Measurements from ENCODE around the gene PIGR. TPM values are rescaled to one million over a fixed set of nuclear protein-coding genes. Genes with fewer than 3 reads are reported as not detected.

PIGR gene
- total and polyA plus RNA-seq, 9 of the 15 experiments (the other 6 are each of a cell fraction or from before 2014, with no cell fraction given): 0.01 to 1.5 (median 0.03) TPM; not detected in 4

DNA sequence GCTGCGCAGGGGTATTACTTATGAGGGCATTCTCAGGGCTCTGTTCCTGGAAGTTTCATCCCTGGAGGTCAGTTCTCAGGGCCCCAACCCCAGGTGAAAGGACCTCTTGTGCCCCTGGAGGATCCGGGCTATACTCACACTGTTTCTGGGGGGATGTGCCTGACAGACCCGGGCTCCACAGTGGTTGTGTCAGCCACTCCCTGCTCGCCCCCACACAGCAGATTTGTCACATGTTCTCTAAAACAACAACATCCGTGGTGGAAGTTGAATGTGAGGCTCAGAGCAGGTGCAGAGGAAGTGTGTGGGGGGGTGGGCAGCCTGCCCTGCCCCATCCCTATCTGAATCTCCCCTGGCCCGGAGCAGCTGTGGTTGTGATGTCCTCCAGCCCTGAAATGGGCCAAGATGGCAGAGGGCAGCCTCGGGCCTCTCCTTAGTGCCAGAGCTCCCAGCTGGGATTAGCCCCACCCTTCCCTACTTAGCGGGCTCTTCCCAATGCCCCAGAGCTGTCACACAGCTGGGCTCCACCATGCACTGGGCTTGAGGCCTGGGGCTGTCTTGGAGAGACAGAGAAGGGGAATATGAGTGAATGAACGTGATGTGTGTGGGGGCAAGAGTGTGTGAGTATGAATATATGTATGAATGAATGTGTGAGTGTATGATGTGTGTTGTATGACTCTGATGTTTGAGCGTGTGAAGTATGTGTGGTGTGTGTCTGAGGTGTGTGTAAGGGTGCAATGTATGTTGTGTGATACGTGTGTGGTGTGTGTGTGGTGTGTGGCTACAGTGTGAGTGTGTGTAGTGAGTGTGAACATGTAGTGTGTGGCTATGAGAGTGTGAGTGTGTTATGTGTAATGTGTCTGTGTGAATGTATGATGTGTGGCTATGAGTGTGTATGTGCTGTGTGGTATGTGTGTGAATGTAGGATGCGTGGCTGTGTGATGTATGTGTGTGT is 23.0 kb downstream of the PIGR start:
- Histone ChIP-seq H3K4me2 (ENCODE audit: insufficient read depth, low read length) (no peak overlapping the region), H3K9ac (ENCODE audit: insufficient read depth in 1 of 2, low read depth in 2 of 2, low read length in 2 of 2) (peak overlapping the region in 1 of 2 experiments; percentile 11; a peak in 1 of 4 replicates)
- in situ Hi-C loops (cut with MboI): loop anchor here (25.0 kb wide), 1 partner anchor 311 kb away; the partner anchor contains the start of gene EIF2D
- TF ChIP-seq, protein P1, sequence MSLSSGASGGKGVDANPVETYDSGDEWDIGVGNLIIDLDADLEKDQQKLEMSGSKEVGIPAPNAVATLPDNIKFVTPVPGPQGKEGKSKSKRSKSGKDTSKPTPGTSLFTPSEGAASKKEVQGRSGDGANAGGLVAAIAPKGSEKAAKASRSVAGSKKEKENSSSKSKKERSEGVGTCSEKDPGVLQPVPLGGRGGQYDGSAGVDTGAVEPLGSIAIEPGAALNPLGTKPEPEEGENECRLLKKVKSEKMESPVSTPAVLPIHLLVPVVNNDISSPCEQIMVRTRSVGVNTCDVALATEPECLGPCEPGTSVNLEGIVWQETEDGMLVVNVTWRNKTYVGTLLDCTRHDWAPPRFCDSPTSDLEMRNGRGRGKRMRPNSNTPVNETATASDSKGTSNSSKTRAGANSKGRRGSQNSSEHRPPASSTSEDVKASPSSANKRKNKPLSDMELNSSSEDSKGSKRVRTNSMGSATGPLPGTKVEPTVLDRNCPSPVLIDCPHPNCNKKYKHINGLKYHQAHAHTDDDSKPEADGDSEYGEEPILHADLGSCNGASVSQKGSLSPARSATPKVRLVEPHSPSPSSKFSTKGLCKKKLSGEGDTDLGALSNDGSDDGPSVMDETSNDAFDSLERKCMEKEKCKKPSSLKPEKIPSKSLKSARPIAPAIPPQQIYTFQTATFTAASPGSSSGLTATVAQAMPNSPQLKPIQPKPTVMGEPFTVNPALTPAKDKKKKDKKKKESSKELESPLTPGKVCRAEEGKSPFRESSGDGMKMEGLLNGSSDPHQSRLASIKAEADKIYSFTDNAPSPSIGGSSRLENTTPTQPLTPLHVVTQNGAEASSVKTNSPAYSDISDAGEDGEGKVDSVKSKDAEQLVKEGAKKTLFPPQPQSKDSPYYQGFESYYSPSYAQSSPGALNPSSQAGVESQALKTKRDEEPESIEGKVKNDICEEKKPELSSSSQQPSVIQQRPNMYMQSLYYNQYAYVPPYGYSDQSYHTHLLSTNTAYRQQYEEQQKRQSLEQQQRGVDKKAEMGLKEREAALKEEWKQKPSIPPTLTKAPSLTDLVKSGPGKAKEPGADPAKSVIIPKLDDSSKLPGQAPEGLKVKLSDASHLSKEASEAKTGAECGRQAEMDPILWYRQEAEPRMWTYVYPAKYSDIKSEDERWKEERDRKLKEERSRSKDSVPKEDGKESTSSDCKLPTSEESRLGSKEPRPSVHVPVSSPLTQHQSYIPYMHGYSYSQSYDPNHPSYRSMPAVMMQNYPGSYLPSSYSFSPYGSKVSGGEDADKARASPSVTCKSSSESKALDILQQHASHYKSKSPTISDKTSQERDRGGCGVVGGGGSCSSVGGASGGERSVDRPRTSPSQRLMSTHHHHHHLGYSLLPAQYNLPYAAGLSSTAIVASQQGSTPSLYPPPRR (CRISPR knock-in tag; IDR thresholded peaks at IDR 0.05; ENCODE audit: borderline replicate concordance): no peak
- TF ChIP-seq RUNX1 (IDR thresholded peaks at IDR 0.05; ENCODE audit: low read depth) (no peak), HDAC2 (IDR thresholded peaks at IDR 0.05) (no peak), NR2C1 (IDR thresholded peaks at IDR 0.05) (peak; percentile 26; the same call in 1 of the 2 replicates), NR2C1 (tag; IDR thresholded peaks at IDR 0.05) (no peak), STAG1 (CRISPR knock-in tag; IDR thresholded peaks at IDR 0.05; ENCODE audit: borderline replicate concordance) (no peak), FOXM1 (IDR thresholded peaks at IDR 0.05; ENCODE audit: low read depth) (no peak), FOXM1 (CRISPR knock-in tag; IDR thresholded peaks at IDR 0.05; ENCODE audit: low read depth) (no peak), THRB (CRISPR knock-in tag; conservative IDR thresholded peaks at IDR 0.05) (peak; percentile 83), CREM (IDR thresholded peaks at IDR 0.05; ENCODE audit: low read depth) (no peak), ZNF354B (CRISPR knock-in tag; IDR thresholded peaks at IDR 0.05) (no peak), MED1 (CRISPR knock-in tag; IDR thresholded peaks at IDR 0.05; ENCODE audit: borderline replicate concordance) (no peak), CSDE1 (IDR thresholded peaks at IDR 0.05) (no peak), OTX1 (CRISPR knock-in tag; IDR thresholded peaks at IDR 0.05) (0 out of 2 replicates have a peak, but pooled peaks have one; percentile 61)

More for the DNA sequence above, 23.0 kb downstream of the PIGR start:
- Histone ChIP-seq H3K4me3 (no peak overlapping the region), H2AFZ (ENCODE audit: low read depth, low read length) (no peak overlapping the region), H3K9me1 (ENCODE audit: control insufficient read depth, insufficient read depth, low read length) (no peaks in the 10 kb centered on the region), H3K9me3 (replicated peaks; ENCODE audit: control insufficient read depth, insufficient read depth, low read depth, low read length) (no peaks in the 10 kb centered on the region; the same call in 1 of the 2 replicates), H3K27ac (ENCODE audit: extremely low read depth, low read depth, low read length) (no peak overlapping the region), H3K79me2 (ENCODE audit: control insufficient read depth, insufficient read depth, low read length) (no peaks in the 10 kb centered on the region), H3K4me1 (replicated peaks in 1 of 2; ENCODE audit: control insufficient read depth in 2 of 2, insufficient read depth in 2 of 2, low read length in 2 of 2) (peaks cover 4 to 29% of the 10 kb centered on the region in 2 experiments), H4K20me1 (replicated peaks; ENCODE audit: control insufficient read depth, insufficient read depth, low read length) (no peaks in the 10 kb centered on the region), H3K27me3 (ENCODE audit: control insufficient read depth in 2 of 2, insufficient read depth in 2 of 2, low read length in 2 of 2) (peaks cover 0 to 1% of the 10 kb centered on the region in 2 experiments; a peak in 1 of 5 replicates), H3K36me3 (ENCODE audit: control insufficient read depth, insufficient read depth, low read length) (no peaks in the 10 kb centered on the region)
- intact Hi-C loops (cut with micrococcal nuclease): no loop called here
- ChIA-PET CTCF (ENCODE audit: low intra/inter-chr PET ratio) (no interaction called here), POLR2A (interaction anchor here (0.6 to 2.1 kb wide), 5 partner anchors 9 to 226 kb away, joined by 3 to 6 read pairs (median 4); no protein-coding TSS in a partner anchor)
- FAIRE-seq: no peak
- no peak for DNase-seq (ENCODE audit: extremely low read depth in 1 of 4, low spot score in 3 of 4)
- WGBS (ENCODE audit: insufficient coverage, low coverage, missing lambda C conversion rate): 29% methylated on average over 12 of the region's 12 CpGs
- BruUV-seq (replicated peaks): no TSS peak
- ATAC-seq: no peak
